Tracheal epithelial cell (primary cell): ENCODE data around the gene ANKRD40CL. TPM values are rescaled to one million over a fixed set of nuclear protein-coding genes. Genes with fewer than 3 reads are reported as not detected.

Source experiments
- total RNA-seq: library from RNA; depleted of rRNA; stranded (reverse); fragments of >200 nt; gene quantifications from 2 replicates; pipeline ENCODE4 v1.2.1, GENCODE V29; 2014

ANKRD40CL gene
- 0.48 TPM in 1 of 2 replicates, not detected in the other for total RNA-seq

DNA sequence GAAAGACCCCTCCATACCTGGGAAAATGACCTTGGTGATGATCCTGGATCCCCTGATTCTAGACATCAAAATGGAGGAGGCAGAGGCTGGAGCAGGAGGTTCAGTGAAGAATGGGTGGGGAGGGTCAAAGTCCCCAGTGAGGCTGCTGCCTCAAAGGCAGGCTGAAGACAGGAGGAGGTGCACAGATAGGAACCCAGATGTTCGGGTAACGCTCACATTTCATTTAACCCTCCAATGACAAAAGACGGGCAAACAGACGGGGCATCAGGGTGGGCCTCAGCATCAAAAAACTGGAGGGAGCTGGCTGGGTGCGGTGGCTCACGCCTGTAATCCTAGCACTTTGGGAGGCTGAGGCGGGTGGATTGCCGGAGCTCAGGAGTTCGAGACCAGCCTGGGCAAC lies at the start of gene ANKRD40CL:
ANKRD40CL (minus strand) TSS at position 73 of the 400 bp plus-strand sequence. CDS start 605 bp downstream, outside the sequence.

DNA sequence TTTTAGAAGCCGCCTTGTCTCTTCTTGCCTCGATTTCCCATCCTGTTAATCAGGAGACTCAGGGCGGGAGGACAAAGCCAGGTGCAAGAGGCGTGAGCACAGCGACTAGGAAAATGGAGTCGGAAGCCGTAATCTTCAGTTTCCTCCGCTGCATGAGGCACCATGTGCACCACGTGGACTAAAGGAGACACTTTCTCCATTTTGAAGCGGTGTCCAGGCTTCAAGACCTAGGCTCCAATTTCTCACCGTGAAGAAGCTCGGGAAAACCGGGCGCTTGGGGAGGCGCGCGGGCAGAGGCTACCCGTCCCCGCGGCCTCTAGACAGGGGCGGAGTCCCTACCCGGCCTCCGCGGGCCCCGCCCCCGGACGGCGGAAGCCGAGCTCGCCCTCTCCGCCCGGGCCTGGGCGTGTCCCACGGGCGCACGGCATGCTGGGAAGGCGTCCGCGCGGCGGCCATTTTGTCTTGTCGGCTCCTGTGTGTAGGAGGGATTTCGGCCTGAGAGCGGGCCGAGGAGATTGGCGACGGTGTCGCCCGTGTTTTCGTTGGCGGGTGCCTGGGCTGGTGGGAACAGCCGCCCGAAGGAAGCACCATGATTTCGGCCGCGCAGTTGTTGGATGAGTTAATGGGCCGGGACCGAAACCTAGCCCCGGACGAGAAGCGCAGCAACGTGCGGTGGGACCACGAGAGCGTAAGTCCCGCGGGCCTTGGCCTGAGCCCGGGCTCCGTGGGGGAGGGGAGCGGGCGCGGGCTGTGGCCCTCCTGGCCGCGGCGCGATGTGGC lies 48.0 kb downstream of the ANKRD40CL start, which contains the start of gene LUC7L3:
LUC7L3 (plus strand) TSS at position 460 of the 780 bp plus-strand sequence; CDS start at position 590, 130 bp downstream.

Other genes with a start within 250 kb of the ANKRD40CL start
- gene EPN3, start 234.8 kb downstream of the ANKRD40CL start, total RNA-seq = 10.7 and 11.1 TPM in 2 replicates
- gene SPATA20, start 220.3 kb downstream of the ANKRD40CL start, total RNA-seq = 27.9 and 38.6 TPM in 2 replicates
- not detected in 2 replicates for gene CACNA1G, start 206.8 kb downstream of the ANKRD40CL start, total RNA-seq
- gene ABCC3, start 132.6 kb downstream of the ANKRD40CL start, total RNA-seq = 30.4 and 36.7 TPM in 2 replicates
- gene ANKRD40, start 59.6 kb downstream of the ANKRD40CL start, total RNA-seq = 24.8 and 28.3 TPM in 2 replicates
- 14.2 and 15.3 TPM in 2 replicates for gene LUC7L3, start 47.9 kb downstream of the ANKRD40CL start, total RNA-seq
- not detected in 2 replicates for gene WFIKKN2, start 68.1 kb upstream of the ANKRD40CL start, total RNA-seq
- 16.1 and 17.9 TPM in 2 replicates for gene TOB1, start 98.8 kb upstream of the ANKRD40CL start, total RNA-seq